ENCODE data around the gene PCDH9. TPM values are rescaled to one million over a fixed set of nuclear protein-coding genes. Genes with fewer than 3 reads are reported as not detected.
"Not testable (repeated sequence)": the region's sequence is repeated elsewhere in the genome, so short reads cannot be mapped to it uniquely, and the experiment has no call there.

Gene PCDH9
- polyA plus RNA-seq, 3 donors = 14.7 to 15.9 (median 15.6) TPM

- DNase-seq (ENCODE audit: extremely low read depth in 1 of 11, low read depth in 9 of 11, low spot score in 4 of 11) = no peak
These were observed 316.0 kb downstream of the PCDH9 start for GRCh38 chr13:66914155-66914554.

- no peak for DNase-seq (ENCODE audit: extremely low read depth in 1 of 11, low read depth in 9 of 11, low spot score in 4 of 11)
These were observed 318.7 kb downstream of the PCDH9 start for GRCh38 chr13:66911411-66911939.

- DNase-seq (ENCODE audit: extremely low read depth in 1 of 11, low read depth in 9 of 11, low spot score in 4 of 11) = no peak
These were observed 330.2 kb downstream of the PCDH9 start for GRCh38 chr13:66899955-66900354.

GRCh38 chr13:66896933-66897332 lies 333.2 kb downstream of the PCDH9 start:
- no peak for DNase-seq (ENCODE audit: extremely low read depth in 1 of 11, low read depth in 9 of 11, low spot score in 4 of 11)

GRCh38 chr13:66895780-66896179 lies 334.4 kb downstream of the PCDH9 start:
- DNase-seq (ENCODE audit: extremely low read depth in 1 of 11, low read depth in 9 of 11, low spot score in 4 of 11) = no peak

- DNase-seq (ENCODE audit: extremely low read depth in 1 of 11, low read depth in 9 of 11, low spot score in 4 of 11) = no peak
These were observed 334.8 kb downstream of the PCDH9 start for GRCh38 chr13:66895320-66895719.

- DNase-seq (ENCODE audit: extremely low read depth in 1 of 11, low read depth in 9 of 11, low spot score in 4 of 11) = no peak
These were observed 341.4 kb downstream of the PCDH9 start for GRCh38 chr13:66888698-66889097.

- DNase-seq (ENCODE audit: extremely low read depth in 1 of 11, low read depth in 9 of 11, low spot score in 4 of 11) = peak in 7 of 11 donors; percentile 4 to 27 (median 11)
These were observed 343.0 kb downstream of the PCDH9 start for GRCh38 chr13:66887088-66887487.

- no peak for DNase-seq (ENCODE audit: extremely low read depth in 1 of 11, low read depth in 9 of 11, low spot score in 4 of 11)
These were observed 343.9 kb downstream of the PCDH9 start for GRCh38 chr13:66886264-66886663.

GRCh38 chr13:66881170-66881569 lies 349.0 kb downstream of the PCDH9 start:
- DNase-seq (ENCODE audit: extremely low read depth in 1 of 11, low read depth in 9 of 11, low spot score in 4 of 11) = not testable (repeated sequence)

- no peak for DNase-seq (ENCODE audit: extremely low read depth in 1 of 11, low read depth in 9 of 11, low spot score in 4 of 11)
These were observed 350.1 kb downstream of the PCDH9 start for GRCh38 chr13:66879988-66880387.

- no peak for DNase-seq (ENCODE audit: extremely low read depth in 1 of 11, low read depth in 9 of 11, low spot score in 4 of 11)
These were observed 354.9 kb downstream of the PCDH9 start for GRCh38 chr13:66875264-66875663.

- DNase-seq (ENCODE audit: extremely low read depth in 1 of 11, low read depth in 9 of 11, low spot score in 4 of 11) = no peak
These were observed 365.5 kb downstream of the PCDH9 start for GRCh38 chr13:66864627-66865026.

- no peak for DNase-seq (ENCODE audit: extremely low read depth in 1 of 11, low read depth in 9 of 11, low spot score in 4 of 11)
These were observed 369.2 kb downstream of the PCDH9 start for GRCh38 chr13:66860878-66861417.

GRCh38 chr13:66859934-66860877 lies 369.9 kb downstream of the PCDH9 start:
- DNase-seq (ENCODE audit: extremely low read depth in 1 of 11, low read depth in 9 of 11, low spot score in 4 of 11) = no peak

- DNase-seq (ENCODE audit: extremely low read depth in 1 of 11, low read depth in 9 of 11, low spot score in 4 of 11) = no peak
These were observed 371.1 kb downstream of the PCDH9 start for GRCh38 chr13:66859078-66859477.

GRCh38 chr13:66858163-66858562 lies 372.0 kb downstream of the PCDH9 start:
- DNase-seq (ENCODE audit: extremely low read depth in 1 of 11, low read depth in 9 of 11, low spot score in 4 of 11) = no peak

- DNase-seq (ENCODE audit: extremely low read depth in 1 of 11, low read depth in 9 of 11, low spot score in 4 of 11) = no peak
These were observed 375.0 kb downstream of the PCDH9 start for GRCh38 chr13:66855131-66855530.

- DNase-seq (ENCODE audit: extremely low read depth in 1 of 11, low read depth in 9 of 11, low spot score in 4 of 11) = no peak
These were observed 376.6 kb downstream of the PCDH9 start for GRCh38 chr13:66853564-66853963.

- no peak for DNase-seq (ENCODE audit: extremely low read depth in 1 of 11, low read depth in 9 of 11, low spot score in 4 of 11)
These were observed 380.4 kb downstream of the PCDH9 start for GRCh38 chr13:66849706-66850105.

Data from renal cortex interstitium (tissue), 11 donors.